ENCODE results near the gene JARID2. TPM values are rescaled to one million over a fixed set of nuclear protein-coding genes. Genes with fewer than 3 reads are reported as not detected.
A peak's percentile ranks its signal among the peaks of the same experiment; 100 is the strongest.

JARID2 gene
- total and polyA plus RNA-seq, 9 of the 15 experiments (the other 6 are each of a cell fraction or from before 2014, with no cell fraction given), result 5.0 to 29.0 (median 15.6) TPM

GRCh38 chr6:15561447-15562199 lies 315.8 kb downstream of the JARID2 start (continued):
- TF ChIP-seq, protein P1, sequence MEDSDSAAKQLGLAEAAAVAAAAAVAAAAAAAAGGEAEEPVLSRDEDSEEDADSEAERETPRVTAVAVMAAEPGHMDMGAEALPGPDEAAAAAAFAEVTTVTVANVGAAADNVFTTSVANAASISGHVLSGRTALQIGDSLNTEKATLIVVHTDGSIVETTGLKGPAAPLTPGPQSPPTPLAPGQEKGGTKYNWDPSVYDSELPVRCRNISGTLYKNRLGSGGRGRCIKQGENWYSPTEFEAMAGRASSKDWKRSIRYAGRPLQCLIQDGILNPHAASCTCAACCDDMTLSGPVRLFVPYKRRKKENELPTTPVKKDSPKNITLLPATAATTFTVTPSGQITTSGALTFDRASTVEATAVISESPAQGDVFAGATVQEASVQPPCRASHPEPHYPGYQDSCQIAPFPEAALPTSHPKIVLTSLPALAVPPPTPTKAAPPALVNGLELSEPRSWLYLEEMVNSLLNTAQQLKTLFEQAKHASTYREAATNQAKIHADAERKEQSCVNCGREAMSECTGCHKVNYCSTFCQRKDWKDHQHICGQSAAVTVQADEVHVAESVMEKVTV (CRISPR knock-in tag; IDR thresholded peaks at IDR 0.05), result 0 out of 2 replicates have a peak, but pooled peaks have one; percentile 7
- TF ChIP-seq ZNF174 (CRISPR knock-in tag; IDR thresholded peaks at IDR 0.05) (no peak), ZNF785 (CRISPR knock-in tag; IDR thresholded peaks at IDR 0.05) (no peak), RBM17 (IDR thresholded peaks at IDR 0.05; ENCODE audit: borderline replicate concordance, low read depth, low read length) (no peak), ZNF655 (CRISPR knock-in tag; IDR thresholded peaks at IDR 0.05) (no peak), SRSF3 (IDR thresholded peaks at IDR 0.05; ENCODE audit: insufficient read depth, low read length) (no peak), CHD4 (IDR thresholded peaks at IDR 0.05; ENCODE audit: insufficient read depth, insufficient replicate concordance, low read depth, low read length, poor library complexity, severe bottlenecking) (no peak), HDAC6 (IDR thresholded peaks at IDR 0.05; ENCODE audit: low read depth, low read length) (no peak), ETV1 (tag; conservative IDR thresholded peaks at IDR 0.05; ENCODE audit: low read depth) (no peak), ETS2 (tag; IDR thresholded peaks at IDR 0.05; ENCODE audit: borderline replicate concordance, poor library complexity, severe bottlenecking) (no peak), DNMT1 (IDR thresholded peaks at IDR 0.05) (no peak), HNRNPK (IDR thresholded peaks at IDR 0.05; ENCODE audit: low read depth, low read length, poor library complexity, severe bottlenecking) (no peak), GABPB1 (CRISPR knock-in tag; IDR thresholded peaks at IDR 0.05) (no peak), ZBED1 (IDR thresholded peaks at IDR 0.05) (no peak), MAZ (CRISPR knock-in tag; conservative IDR thresholded peaks at IDR 0.05 in 1 of 2, IDR thresholded peaks at IDR 0.05 in 1 of 2) (no peak), HMBOX1 (IDR thresholded peaks at IDR 0.05) (no peak), DPF2 (IDR thresholded peaks at IDR 0.05) (no peak), KLF1 (tag; IDR thresholded peaks at IDR 0.05) (no peak), NFE2 (IDR thresholded peaks at IDR 0.05; ENCODE audit: low read depth) (no peak)
- TF ChIP-seq, protein P2, sequence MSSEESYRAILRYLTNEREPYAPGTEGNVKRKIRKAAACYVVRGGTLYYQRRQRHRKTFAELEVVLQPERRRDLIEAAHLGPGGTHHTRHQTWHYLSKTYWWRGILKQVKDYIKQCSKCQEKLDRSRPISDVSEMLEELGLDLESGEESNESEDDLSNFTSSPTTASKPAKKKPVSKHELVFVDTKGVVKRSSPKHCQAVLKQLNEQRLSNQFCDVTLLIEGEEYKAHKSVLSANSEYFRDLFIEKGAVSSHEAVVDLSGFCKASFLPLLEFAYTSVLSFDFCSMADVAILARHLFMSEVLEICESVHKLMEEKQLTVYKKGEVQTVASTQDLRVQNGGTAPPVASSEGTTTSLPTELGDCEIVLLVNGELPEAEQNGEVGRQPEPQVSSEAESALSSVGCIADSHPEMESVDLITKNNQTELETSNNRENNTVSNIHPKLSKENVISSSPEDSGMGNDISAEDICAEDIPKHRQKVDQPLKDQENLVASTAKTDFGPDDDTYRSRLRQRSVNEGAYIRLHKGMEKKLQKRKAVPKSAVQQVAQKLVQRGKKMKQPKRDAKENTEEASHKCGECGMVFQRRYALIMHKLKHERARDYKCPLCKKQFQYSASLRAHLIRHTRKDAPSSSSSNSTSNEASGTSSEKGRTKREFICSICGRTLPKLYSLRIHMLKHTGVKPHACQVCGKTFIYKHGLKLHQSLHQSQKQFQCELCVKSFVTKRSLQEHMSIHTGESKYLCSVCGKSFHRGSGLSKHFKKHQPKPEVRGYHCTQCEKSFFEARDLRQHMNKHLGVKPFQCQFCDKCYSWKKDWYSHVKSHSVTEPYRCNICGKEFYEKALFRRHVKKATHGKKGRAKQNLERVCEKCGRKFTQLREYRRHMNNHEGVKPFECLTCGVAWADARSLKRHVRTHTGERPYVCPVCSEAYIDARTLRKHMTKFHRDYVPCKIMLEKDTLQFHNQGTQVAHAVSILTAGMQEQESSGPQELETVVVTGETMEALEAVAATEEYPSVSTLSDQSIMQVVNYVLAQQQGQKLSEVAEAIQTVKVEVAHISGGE (CRISPR knock-in tag; IDR thresholded peaks at IDR 0.05), result no peak; a peak in 1 of 6 replicates

Data from K562 (cell line).